ENCODE measurements around the gene MAP4K5. TPM values are rescaled to one million over a fixed set of nuclear protein-coding genes. Genes with fewer than 3 reads are reported as not detected.
"Not testable (repeated sequence)": the region's sequence is repeated elsewhere in the genome, so short reads cannot be mapped to it uniquely, and the experiment has no call there.

Gene MAP4K5
- total and polyA plus RNA-seq, 3 donors from 2014 or later, result 15.2 to 67.0 (median 60.4) TPM

GRCh38 chr14:50569714-50570274, 37.4 kb upstream of the MAP4K5 start:
- TF ChIP-seq POLR2A (IDR thresholded peaks at IDR 0.05), result no peak
- TF ChIP-seq, protein P1, sequence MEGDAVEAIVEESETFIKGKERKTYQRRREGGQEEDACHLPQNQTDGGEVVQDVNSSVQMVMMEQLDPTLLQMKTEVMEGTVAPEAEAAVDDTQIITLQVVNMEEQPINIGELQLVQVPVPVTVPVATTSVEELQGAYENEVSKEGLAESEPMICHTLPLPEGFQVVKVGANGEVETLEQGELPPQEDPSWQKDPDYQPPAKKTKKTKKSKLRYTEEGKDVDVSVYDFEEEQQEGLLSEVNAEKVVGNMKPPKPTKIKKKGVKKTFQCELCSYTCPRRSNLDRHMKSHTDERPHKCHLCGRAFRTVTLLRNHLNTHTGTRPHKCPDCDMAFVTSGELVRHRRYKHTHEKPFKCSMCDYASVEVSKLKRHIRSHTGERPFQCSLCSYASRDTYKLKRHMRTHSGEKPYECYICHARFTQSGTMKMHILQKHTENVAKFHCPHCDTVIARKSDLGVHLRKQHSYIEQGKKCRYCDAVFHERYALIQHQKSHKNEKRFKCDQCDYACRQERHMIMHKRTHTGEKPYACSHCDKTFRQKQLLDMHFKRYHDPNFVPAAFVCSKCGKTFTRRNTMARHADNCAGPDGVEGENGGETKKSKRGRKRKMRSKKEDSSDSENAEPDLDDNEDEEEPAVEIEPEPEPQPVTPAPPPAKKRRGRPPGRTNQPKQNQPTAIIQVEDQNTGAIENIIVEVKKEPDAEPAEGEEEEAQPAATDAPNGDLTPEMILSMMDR (IDR thresholded peaks at IDR 0.05), result no peak
- H3K9me3 ChIP-seq, result no peaks in the 10 kb centered on the region
- intact Hi-C loops (cut with DNase I; ENCODE audit: low total_unique reads), result no loop called here

DNA sequence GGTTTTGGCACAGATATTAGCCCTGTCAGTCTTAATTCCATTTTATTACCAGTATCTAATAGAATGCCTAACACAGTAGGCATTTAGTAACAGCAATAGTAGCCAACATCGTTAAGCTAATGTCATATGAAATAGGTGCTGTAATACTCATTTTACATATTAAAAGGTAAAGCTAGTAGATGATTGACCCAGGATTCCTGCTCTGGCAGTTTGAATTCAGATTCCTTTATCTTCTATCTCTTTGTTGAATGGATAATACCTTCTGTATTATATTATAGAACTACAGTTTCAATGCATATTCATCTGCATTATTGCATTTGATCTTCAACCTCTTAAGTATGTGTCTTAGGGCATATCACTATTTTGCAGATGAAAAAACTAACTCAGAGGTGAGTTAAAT, 30.5 kb upstream of the MAP4K5 start:
- H3K27ac ChIP-seq, result no peak overlapping the region
- H3K9me3 ChIP-seq, result no peaks in the 10 kb centered on the region
- 66 to 69% methylated on average over 1 of the region's 1 CpG for WGBS, 2 donors
- H3K36me3 ChIP-seq (ENCODE audit: low read depth, missing control alignments), result no peaks in the 10 kb centered on the region
- no peak for DNase-seq
- no peak overlapping the region for H3K4me3 ChIP-seq
- peaks cover 4% of the 10 kb centered on the region for H3K4me1 ChIP-seq
- TF ChIP-seq, protein P1 (IDR thresholded peaks at IDR 0.05), result no peak
- no peak for TF ChIP-seq POLR2A (IDR thresholded peaks at IDR 0.05)
- intact Hi-C loops (cut with DNase I; ENCODE audit: low total_unique reads), result no loop called here
- H3K27me3 ChIP-seq, result no peaks in the 10 kb centered on the region

More at GRCh38 chr14:50569714-50570274, 37.4 kb upstream of the MAP4K5 start:
- no peaks in the 10 kb centered on the region for H3K4me1 ChIP-seq
- H3K4me3 ChIP-seq, result no peak overlapping the region
- no peak for DNase-seq
- H3K27ac ChIP-seq, result no peak overlapping the region
- H3K36me3 ChIP-seq (ENCODE audit: low read depth, missing control alignments), result no peaks in the 10 kb centered on the region
- no peaks in the 10 kb centered on the region for H3K27me3 ChIP-seq

- peak; percentile 77 for DNase-seq
- H3K4me1 ChIP-seq, result peaks cover 4% of the 10 kb centered on the region
- no peaks in the 10 kb centered on the region for H3K36me3 ChIP-seq (ENCODE audit: low read depth, missing control alignments)
- TF ChIP-seq, protein P1 (IDR thresholded peaks at IDR 0.05), result no peak
- no peak for TF ChIP-seq POLR2A (IDR thresholded peaks at IDR 0.05)
- intact Hi-C loops (cut with DNase I; ENCODE audit: low total_unique reads), result no loop called here
- no peaks in the 10 kb centered on the region for H3K27me3 ChIP-seq
- H3K27ac ChIP-seq, result peak overlapping the region; percentile 72 to 92
- WGBS, 2 donors, result 0 to 1% methylated on average over 21 of the region's 21 CpGs
- no peaks in the 10 kb centered on the region for H3K9me3 ChIP-seq
- H3K4me3 ChIP-seq, result peak overlapping the region; percentile 67 to 73
These were observed 28.5 kb upstream of the MAP4K5 start for GRCh38 chr14:50560931-50561285.

GRCh38 chr14:50559990-50560930, 27.9 kb upstream of the MAP4K5 start, which contains the start of gene ATL1:
TSS of gene ATL1 (plus strand) at chr14:50560145. CDS start at chr14:50560266, 121 bp downstream.
- peak; percentile 63 for DNase-seq
- peaks cover 4% of the 10 kb centered on the region for H3K4me1 ChIP-seq
- no peaks in the 10 kb centered on the region for H3K36me3 ChIP-seq (ENCODE audit: low read depth, missing control alignments)
- peak within 1 kb of the TSS; percentile 72 to 92 for H3K27ac ChIP-seq
- H3K9me3 ChIP-seq, result no peaks in the 10 kb centered on the region
- H3K4me3 ChIP-seq, result peak within 1 kb of the TSS; percentile 67 to 73
- intact Hi-C loops (cut with DNase I; ENCODE audit: low total_unique reads), result no loop called here
- H3K27me3 ChIP-seq, result no peaks in the 10 kb centered on the region
- TF ChIP-seq, protein P1 (IDR thresholded peaks at IDR 0.05), result no peak
- TF ChIP-seq POLR2A (IDR thresholded peaks at IDR 0.05), result no peak
- 0 to 1% methylated on average over 17 to 57 of the region's 66 CpGs for WGBS, 2 donors

DNA sequence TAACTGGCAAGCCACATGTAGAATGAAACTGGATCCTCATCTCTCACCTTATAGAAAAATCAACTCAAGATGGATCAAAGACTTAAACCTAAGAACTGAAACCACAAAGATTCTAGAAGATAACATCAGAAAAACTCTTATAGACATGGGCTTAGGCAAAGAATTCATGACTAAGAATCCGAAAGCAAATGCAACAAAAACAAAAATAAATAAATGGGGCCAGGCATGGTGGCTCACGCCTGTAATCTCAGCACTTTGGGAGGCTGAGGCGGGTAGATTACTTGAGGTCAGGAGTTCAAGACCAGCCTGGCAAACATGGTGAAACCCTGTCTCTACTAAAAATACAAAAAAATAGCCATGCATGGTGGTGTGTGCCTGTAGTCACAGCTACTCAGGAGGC, 20.4 kb upstream of the MAP4K5 start:
- H3K27ac ChIP-seq; DNase-seq; intact Hi-C loops (cut with DNase I; ENCODE audit: low total_unique reads); H3K36me3 ChIP-seq (ENCODE audit: low read depth, missing control alignments); H3K4me3 ChIP-seq; H3K4me1 ChIP-seq; H3K9me3 ChIP-seq; H3K27me3 ChIP-seq: not testable (repeated sequence)
- 70 to 79% methylated on average over 3 of the region's 3 CpGs for WGBS, 2 donors
